Raji (cell line): ENCODE results near the gene ZBTB7C.

ENCODE experiments used
- POLR2A ChIP-seq: IDR thresholded peaks from 2 replicates; pipeline ENCODE4 v1.6.1; 2011; ENCODE audit warnings: low read depth, low read length, control low read depth; ENCODE audit not compliant: insufficient read depth

Gene ZBTB7C

GRCh38 chr18:48352051-48352755 is 57.0 kb downstream of the ZBTB7C start:
- no peak for TF ChIP-seq POLR2A

- TF ChIP-seq POLR2A, result no peak
These were observed 57.8 kb downstream of the ZBTB7C start for GRCh38 chr18:48351216-48352050.

GRCh38 chr18:48348739-48349138 is 60.4 kb downstream of the ZBTB7C start:
- TF ChIP-seq POLR2A, result no peak

GRCh38 chr18:48347756-48348326 is 61.3 kb downstream of the ZBTB7C start:
- no peak for TF ChIP-seq POLR2A

- no peak for TF ChIP-seq POLR2A
These were observed 63.6 kb downstream of the ZBTB7C start for GRCh38 chr18:48345596-48345995.

- no peak for TF ChIP-seq POLR2A
These were observed 66.6 kb downstream of the ZBTB7C start for GRCh38 chr18:48342581-48342980.

- TF ChIP-seq POLR2A, result no peak
These were observed 67.1 kb downstream of the ZBTB7C start for GRCh38 chr18:48342125-48342524.

GRCh38 chr18:48340560-48340959 is 68.6 kb downstream of the ZBTB7C start:
- no peak for TF ChIP-seq POLR2A

- no peak for TF ChIP-seq POLR2A
These were observed 69.5 kb downstream of the ZBTB7C start for GRCh38 chr18:48339692-48340091.

GRCh38 chr18:48338915-48339314 is 70.3 kb downstream of the ZBTB7C start:
- TF ChIP-seq POLR2A, result no peak

GRCh38 chr18:48337053-48337452 is 72.1 kb downstream of the ZBTB7C start:
- TF ChIP-seq POLR2A, result no peak

GRCh38 chr18:48336332-48336731 is 72.9 kb downstream of the ZBTB7C start:
- TF ChIP-seq POLR2A, result no peak

GRCh38 chr18:48335829-48336228 is 73.4 kb downstream of the ZBTB7C start:
- no peak for TF ChIP-seq POLR2A

GRCh38 chr18:48334845-48335244 is 74.3 kb downstream of the ZBTB7C start:
- TF ChIP-seq POLR2A, result no peak

- no peak for TF ChIP-seq POLR2A
These were observed 75.6 kb downstream of the ZBTB7C start for GRCh38 chr18:48333563-48333962.
